ENCODE results near the gene DTNB. TPM values are rescaled to one million over a fixed set of nuclear protein-coding genes. Genes with fewer than 3 reads are reported as not detected.

Gene DTNB
- total RNA-seq, 4 donors from 2014 or later, result 12.4 to 28.8 (median 14.9) TPM

DNA sequence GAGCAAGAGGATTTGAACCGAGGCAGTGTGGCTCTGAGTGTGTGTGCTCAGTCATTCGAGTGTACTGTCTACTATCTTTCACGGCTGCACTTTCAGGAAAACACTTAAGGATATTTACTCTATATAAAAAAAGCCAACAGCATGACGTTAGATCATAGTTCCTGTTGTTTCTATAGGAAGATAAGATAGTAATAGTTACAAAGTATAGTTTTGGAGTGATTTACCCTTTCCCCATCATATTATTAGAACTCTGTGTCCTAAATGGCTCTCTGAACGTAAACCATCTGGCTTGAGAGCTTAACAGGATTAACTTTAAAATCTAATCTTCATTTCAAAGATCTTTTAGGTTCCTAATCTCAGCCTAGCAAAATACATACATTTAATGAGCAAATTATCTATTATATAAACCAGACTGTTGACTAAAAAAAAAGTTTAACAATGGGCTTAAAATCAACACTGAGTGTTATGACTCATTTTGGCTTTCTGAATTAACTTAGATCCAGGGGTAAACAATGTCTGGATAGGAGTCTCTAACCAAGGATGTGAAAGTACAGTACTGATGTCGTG is 181.3 kb downstream of the DTNB start:
- Histone ChIP-seq H3K27ac (no peak overlapping the region), H3K9me3 (no peaks in the 10 kb centered on the region), H3K36me3 (no peaks in the 10 kb centered on the region), H3K4me1 (no peaks in the 10 kb centered on the region), H3K27me3 (no peaks in the 10 kb centered on the region), H3K4me3 (no peak overlapping the region)
- TF ChIP-seq, protein P1, sequence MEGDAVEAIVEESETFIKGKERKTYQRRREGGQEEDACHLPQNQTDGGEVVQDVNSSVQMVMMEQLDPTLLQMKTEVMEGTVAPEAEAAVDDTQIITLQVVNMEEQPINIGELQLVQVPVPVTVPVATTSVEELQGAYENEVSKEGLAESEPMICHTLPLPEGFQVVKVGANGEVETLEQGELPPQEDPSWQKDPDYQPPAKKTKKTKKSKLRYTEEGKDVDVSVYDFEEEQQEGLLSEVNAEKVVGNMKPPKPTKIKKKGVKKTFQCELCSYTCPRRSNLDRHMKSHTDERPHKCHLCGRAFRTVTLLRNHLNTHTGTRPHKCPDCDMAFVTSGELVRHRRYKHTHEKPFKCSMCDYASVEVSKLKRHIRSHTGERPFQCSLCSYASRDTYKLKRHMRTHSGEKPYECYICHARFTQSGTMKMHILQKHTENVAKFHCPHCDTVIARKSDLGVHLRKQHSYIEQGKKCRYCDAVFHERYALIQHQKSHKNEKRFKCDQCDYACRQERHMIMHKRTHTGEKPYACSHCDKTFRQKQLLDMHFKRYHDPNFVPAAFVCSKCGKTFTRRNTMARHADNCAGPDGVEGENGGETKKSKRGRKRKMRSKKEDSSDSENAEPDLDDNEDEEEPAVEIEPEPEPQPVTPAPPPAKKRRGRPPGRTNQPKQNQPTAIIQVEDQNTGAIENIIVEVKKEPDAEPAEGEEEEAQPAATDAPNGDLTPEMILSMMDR (IDR thresholded peaks at IDR 0.05), result no peak
- no peak for DNase-seq
- intact Hi-C loops (cut with DNase I; ENCODE audit: low total_unique reads), result no loop called here

DNA sequence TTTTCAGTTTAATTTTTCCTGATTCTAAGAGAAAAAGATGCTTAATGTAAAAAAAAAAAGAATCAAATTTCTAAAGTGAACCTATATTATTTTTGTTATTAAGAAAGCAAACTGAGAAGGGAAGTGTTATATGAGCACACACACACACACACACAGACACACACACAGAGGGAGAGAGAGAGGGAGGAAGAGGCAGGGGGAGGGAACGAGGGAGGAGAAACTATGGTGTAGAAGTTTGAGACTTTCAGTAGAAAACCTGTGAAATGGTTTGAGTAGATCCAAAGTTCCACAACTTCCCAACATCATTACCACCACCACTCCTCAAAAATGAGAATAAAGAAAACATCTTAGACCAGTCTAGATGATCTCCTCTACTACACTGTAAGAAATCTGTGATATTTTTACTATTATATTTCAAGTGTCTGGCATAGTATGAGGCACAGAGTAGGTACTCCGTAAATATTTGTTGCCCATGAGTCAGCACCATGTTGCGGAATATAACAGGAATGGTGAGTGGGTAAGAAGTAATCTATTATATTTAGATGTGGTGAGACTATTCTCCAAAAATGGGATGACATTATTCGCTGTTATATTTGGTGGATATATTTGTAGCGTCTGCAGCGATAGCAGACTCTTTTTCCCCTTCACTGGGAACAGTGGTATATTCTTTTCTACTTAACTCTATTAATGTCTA is 182.2 kb downstream of the DTNB start:
- H3K4me1 ChIP-seq, result no peaks in the 10 kb centered on the region

DNA sequence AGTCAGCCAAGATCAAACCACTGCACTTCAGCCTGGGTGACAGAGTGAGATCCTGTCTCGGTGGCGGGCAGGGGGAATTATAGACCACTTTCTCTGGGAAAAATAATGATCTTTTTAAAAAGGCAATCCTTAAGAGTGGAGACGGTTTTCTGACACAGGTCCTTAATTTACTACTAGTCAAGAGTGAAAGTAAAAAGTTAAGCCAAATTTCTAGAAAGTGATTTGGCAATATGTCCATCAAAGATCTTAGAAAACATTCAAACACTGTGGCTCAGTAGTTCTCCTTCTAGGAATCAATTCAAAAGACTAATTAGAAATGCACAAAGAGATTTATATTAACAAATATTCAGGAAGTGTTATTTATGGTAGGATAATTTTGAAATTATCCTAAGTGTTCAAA is 183.2 kb downstream of the DTNB start:
- TF ChIP-seq, protein P1 (IDR thresholded peaks at IDR 0.05), result no peak
- TF ChIP-seq POLR2A (IDR thresholded peaks at IDR 0.05), result no peak
- Histone ChIP-seq H3K4me1 (no peaks in the 10 kb centered on the region), H3K9me3 (no peaks in the 10 kb centered on the region), H3K27me3 (no peaks in the 10 kb centered on the region), H3K4me3 (no peak overlapping the region), H3K27ac (no peak overlapping the region), H3K36me3 (no peaks in the 10 kb centered on the region)
- DNase-seq, result no peak
- intact Hi-C loops (cut with DNase I; ENCODE audit: low total_unique reads), result no loop called here

More for the DNA sequence above, 182.2 kb downstream of the DTNB start:
- Histone ChIP-seq H3K36me3 (no peaks in the 10 kb centered on the region), H3K4me3 (no peak overlapping the region), H3K27me3 (no peaks in the 10 kb centered on the region), H3K27ac (no peak overlapping the region), H3K9me3 (no peaks in the 10 kb centered on the region)
- no peak for DNase-seq
- TF ChIP-seq POLR2A (IDR thresholded peaks at IDR 0.05), result no peak
- TF ChIP-seq, protein P1 (IDR thresholded peaks at IDR 0.05), result no peak
- intact Hi-C loops (cut with DNase I; ENCODE audit: low total_unique reads), result no loop called here

DNA sequence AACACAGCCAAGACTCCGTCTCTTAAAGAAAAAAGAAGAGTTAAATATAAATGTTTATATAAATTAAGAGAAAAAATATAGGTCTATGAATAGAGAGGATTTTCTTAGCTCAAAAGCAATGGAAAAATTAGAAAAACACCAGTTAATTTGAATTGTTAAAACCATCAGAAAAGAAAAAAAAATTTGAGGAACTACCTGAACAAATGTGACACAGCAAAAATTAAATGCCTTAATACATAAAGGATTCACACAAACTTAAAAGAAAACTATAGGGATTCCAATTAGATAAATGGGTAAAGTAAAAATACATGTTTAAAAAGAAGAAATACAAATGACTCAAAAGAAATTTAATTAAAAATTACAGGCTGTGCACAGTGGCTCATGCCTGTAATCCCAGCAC is 183.7 kb downstream of the DTNB start:
- TF ChIP-seq POLR2A (IDR thresholded peaks at IDR 0.05), result no peak
- TF ChIP-seq, protein P1 (IDR thresholded peaks at IDR 0.05), result no peak
- no peak for DNase-seq
- Histone ChIP-seq H3K4me3 (no peak overlapping the region), H3K9me3 (no peaks in the 10 kb centered on the region), H3K27me3 (no peaks in the 10 kb centered on the region), H3K36me3 (no peaks in the 10 kb centered on the region), H3K27ac (no peak overlapping the region), H3K4me1 (no peaks in the 10 kb centered on the region)
- intact Hi-C loops (cut with DNase I; ENCODE audit: low total_unique reads), result no loop called here

DNA sequence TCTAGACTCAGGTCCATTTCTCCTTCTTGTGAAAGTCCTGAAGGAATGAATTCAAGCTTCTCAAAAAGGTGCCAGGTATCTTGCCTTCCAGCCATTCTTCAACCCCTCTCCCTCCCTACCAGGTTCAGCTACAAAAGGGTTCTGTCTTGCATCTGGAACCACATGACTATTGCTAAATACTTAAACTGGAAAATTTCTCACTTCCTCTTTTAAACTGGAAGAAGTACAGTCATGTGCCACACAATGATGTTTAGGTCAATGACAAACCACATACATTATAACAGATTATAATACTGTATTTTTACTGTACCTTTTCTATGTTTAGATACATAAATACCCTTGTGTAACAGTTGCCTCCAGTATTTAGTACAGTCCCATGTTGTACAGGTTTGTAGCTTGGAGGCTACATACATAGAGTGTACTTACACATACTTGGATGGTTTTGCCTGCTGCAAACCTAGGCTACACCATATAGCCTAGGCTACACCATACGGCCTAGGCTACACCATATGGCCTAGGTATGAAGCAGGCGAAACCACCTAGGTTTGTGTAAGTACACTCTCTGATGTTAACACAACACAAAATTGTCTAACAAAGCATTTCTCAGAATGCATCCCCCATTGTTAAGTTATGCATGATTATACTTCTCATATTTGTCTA is 189.6 kb downstream of the DTNB start:
- H3K27ac ChIP-seq, result no peak overlapping the region
- TF ChIP-seq, protein P1 (IDR thresholded peaks at IDR 0.05), result no peak
- TF ChIP-seq POLR2A (IDR thresholded peaks at IDR 0.05), result no peak
- intact Hi-C loops (cut with DNase I; ENCODE audit: low total_unique reads), result no loop called here
- no peaks in the 10 kb centered on the region for H3K27me3 ChIP-seq
- H3K4me3 ChIP-seq, result no peak overlapping the region
- H3K36me3 ChIP-seq, result no peaks in the 10 kb centered on the region
- no peak for DNase-seq
- H3K4me1 ChIP-seq, result no peaks in the 10 kb centered on the region
- no peaks in the 10 kb centered on the region for H3K9me3 ChIP-seq

Data from uterus (tissue), 4 donors.